ENCODE data around the gene IL17RB. TPM values are rescaled to one million over a fixed set of nuclear protein-coding genes. Genes with fewer than 3 reads are reported as not detected.

The IL17RB gene
- polyA plus RNA-seq, 2 of the 4 experiments (the other 2 are of a cell fraction) = 1.9 to 2.2 TPM

GRCh38 chr3:53860196-53860595, 13.8 kb downstream of the IL17RB start (continued):
- TF ChIP-seq HMGXB4 (CRISPR knock-in tag; IDR thresholded peaks at IDR 0.05; ENCODE audit: borderline replicate concordance) (no peak), TFCP2L1 (CRISPR knock-in tag; IDR thresholded peaks at IDR 0.05) (no peak), MAX (IDR thresholded peaks at IDR 0.05) (no peak)

GRCh38 chr3:53862241-53862640, 15.9 kb downstream of the IL17RB start:
- Histone ChIP-seq H3K4me3 (no peak overlapping the region), H3K9me3 (no peaks in the 10 kb centered on the region), H3K4me1 (no peaks in the 10 kb centered on the region), H3K27ac (no peak overlapping the region), H3K4me2 (no peak overlapping the region)
- ChIA-PET POLR2A (no interaction called here), CTCF (no interaction called here)
- ATAC-seq = no peak
- DNase-seq (ENCODE audit: low read depth in 1 of 2, low spot score in 1 of 2) = no peak
- FAIRE-seq = no peak
- 89% methylated on average over 3 of the region's 3 CpGs for WGBS (ENCODE audit: missing lambda C conversion rate)
- TF ChIP-seq EHF (CRISPR knock-in tag; IDR thresholded peaks at IDR 0.05) (no peak), CBX8 (IDR thresholded peaks at IDR 0.05) (no peak), RARB (CRISPR knock-in tag; IDR thresholded peaks at IDR 0.05) (no peak), TFCP2L1 (CRISPR knock-in tag; IDR thresholded peaks at IDR 0.05) (no peak), CTCF (IDR thresholded peaks at IDR 0.05) (no peak), ZNF302 (CRISPR knock-in tag; IDR thresholded peaks at IDR 0.05) (no peak), CEBPB (IDR thresholded peaks at IDR 0.05) (no peak), KDM5A (IDR thresholded peaks at IDR 0.05) (no peak), NPAS2 (CRISPR knock-in tag; IDR thresholded peaks at IDR 0.05; ENCODE audit: borderline replicate concordance) (no peak), REST (IDR thresholded peaks at IDR 0.05) (no peak), ESRRA (IDR thresholded peaks at IDR 0.05; ENCODE audit: borderline replicate concordance, low read length) (no peak), PBX3 (IDR thresholded peaks at IDR 0.05) (no peak), PHF8 (IDR thresholded peaks at IDR 0.05; ENCODE audit: borderline replicate concordance, low read depth) (no peak), ZSCAN20 (CRISPR knock-in tag; IDR thresholded peaks at IDR 0.05) (no peak), FOSB (CRISPR knock-in tag; IDR thresholded peaks at IDR 0.05) (no peak), TP53 (CRISPR knock-in tag; IDR thresholded peaks at IDR 0.05) (no peak), ZFP36 (IDR thresholded peaks at IDR 0.05; ENCODE audit: borderline replicate concordance, partially characterized antibody) (no peak), HOXB5 (CRISPR knock-in tag; IDR thresholded peaks at IDR 0.05) (no peak)
